ENCODE results near the gene ATP2A1.

- TF ChIP-seq CTCF (conservative IDR thresholded peaks at IDR 0.05; ENCODE audit: low read depth in 2 of 2) = no peak
- TF ChIP-seq JUNB (IDR thresholded peaks at IDR 0.05; ENCODE audit: unreplicated experiment) = no peak
- TF ChIP-seq ZNF462 (CRISPR knock-in tag; IDR thresholded peaks at IDR 0.05) = no peak
- TF ChIP-seq REST (IDR thresholded peaks at IDR 0.05; ENCODE audit: unreplicated experiment) = no peak
These were observed 43.1 kb upstream of the ATP2A1 start for GRCh38 chr16:28834873-28835863.

Data from GM23338 (cell line).